HG02610 (cell line): ENCODE measurements around the gene BABAM2.
A peak's percentile ranks its signal among the peaks of the same experiment; 100 is the strongest.
"Not testable (repeated sequence)": the region's sequence is repeated elsewhere in the genome, so short reads cannot be mapped to it uniquely, and the experiment has no call there.

Source experiments
- ATAC-seq: cut with Tn5 transposase; IDR thresholded peaks from one replicate; pipeline ENCODE4 v1.9.1; 2021; ENCODE audit warnings: mild to moderate bottlenecking, moderate library complexity; ENCODE audit not compliant: unreplicated experiment

BABAM2 gene

DNA sequence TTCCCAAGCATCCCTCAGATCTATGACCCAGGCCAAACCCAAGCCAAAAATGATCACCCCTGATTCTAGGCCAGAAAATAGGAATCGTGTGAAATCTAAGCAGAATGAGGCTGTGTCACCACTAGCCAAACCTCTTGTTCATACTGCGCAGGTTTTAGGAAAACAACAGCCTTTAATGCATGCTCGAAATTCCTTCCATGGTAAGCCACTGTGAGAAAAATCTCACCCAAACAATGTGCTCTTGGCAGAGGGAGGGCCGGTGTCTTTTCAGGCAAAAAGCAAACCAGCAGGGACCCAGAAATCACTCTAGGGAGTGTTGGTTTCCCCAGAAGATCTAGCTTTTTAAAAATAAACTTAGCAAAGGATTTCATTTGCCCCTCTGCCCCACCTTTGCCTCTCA, 430.9 kb downstream of the BABAM2 start:
- ATAC-seq = no peak

- ATAC-seq = no peak
Observed at GRCh38 chr2:28322051-28322450, 431.5 kb downstream of the BABAM2 start.

- ATAC-seq = no peak
Observed at GRCh38 chr2:28322456-28322855, 431.9 kb downstream of the BABAM2 start.

GRCh38 chr2:28322981-28323396, 432.5 kb downstream of the BABAM2 start:
- ATAC-seq = no peak

DNA sequence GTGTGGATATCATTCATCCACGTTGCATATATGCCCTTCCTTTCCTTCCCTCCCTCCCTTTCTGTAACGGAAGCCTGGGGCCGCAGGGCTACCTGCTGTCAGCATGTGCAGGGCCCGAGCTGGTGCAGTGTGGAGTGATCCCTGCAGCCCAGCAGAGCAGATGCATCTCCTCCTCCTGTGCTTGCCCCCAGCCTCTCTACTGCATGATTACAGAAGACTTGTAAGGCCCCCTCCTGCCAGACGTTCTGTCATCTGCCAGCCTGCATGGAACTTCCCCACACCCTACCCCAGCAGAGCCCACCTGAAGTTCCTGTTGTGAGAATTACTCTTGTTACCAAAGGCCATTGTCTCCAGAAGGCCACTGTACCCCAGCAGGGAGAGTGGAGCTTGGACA, 434.6 kb downstream of the BABAM2 start:
- no peak for ATAC-seq

- peak; percentile 68 for ATAC-seq
Observed at GRCh38 chr2:28325567-28326468, 435.3 kb downstream of the BABAM2 start.

GRCh38 chr2:28326469-28326805, 435.9 kb downstream of the BABAM2 start:
- ATAC-seq = no peak

- ATAC-seq = no peak
Observed at GRCh38 chr2:28326881-28327505, 436.5 kb downstream of the BABAM2 start.

GRCh38 chr2:28327581-28327955, 437.0 kb downstream of the BABAM2 start:
- no peak for ATAC-seq

- ATAC-seq = no peak
Observed at GRCh38 chr2:28327956-28328922, 437.7 kb downstream of the BABAM2 start.

DNA sequence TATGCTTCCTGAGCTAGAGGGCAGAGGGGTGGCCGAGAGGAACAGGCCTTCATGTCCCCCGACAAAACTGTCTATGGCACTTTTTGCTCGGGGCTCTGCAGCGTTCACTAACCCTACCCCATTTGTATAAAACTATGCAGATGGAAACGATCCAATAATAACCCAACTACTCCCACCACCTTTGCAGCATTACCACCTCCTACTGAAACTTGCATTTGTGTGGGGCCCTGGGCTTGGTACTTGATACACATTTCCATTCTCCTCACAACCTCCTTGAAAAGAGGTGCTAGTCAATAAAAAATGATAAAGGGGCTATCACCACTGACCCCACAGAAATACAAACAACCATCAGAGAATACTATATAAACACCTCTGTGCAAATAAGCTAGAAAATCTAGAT, 438.7 kb downstream of the BABAM2 start:
- no peak for ATAC-seq

DNA sequence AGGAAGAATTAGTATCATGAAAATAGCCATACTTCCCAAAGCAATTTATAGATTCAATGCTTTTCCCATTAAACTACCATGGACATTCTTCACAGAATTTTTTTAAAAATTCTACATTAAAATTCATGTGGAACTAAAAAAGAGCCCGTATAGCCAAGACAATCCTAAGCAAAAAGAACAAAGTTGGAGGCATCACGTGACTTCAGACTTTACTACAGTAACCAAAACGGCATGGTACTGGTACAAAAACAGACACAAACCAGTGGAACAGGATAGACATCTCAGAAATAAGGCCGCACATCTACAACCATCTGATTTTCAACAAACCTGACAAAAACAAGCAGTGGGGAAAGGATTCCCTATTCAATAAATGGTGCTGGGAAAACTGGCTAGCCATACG, 440.2 kb downstream of the BABAM2 start:
- not testable (repeated sequence) for ATAC-seq

- not testable (repeated sequence) for ATAC-seq
Observed at GRCh38 chr2:28331797-28332196, 441.3 kb downstream of the BABAM2 start.

DNA sequence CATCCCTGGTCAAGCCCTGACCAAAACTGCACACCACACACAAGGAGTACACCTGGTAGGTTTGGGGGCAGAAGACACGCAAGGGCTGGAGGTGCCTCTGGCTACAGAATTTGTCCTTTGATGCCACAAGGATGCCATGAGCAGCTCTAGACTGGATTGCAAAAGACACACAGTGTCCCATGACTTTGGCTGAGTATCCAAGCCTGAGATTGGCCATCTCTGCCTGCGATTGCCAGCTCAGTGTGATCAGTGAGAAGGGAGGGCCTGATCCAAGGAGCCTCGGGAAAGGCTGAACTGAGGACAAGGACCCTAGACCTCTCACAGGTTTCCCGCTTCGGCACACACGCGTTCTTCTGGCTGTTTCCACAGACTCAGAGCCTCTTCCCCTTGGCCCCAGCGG, 442.2 kb downstream of the BABAM2 start:
- no peak for ATAC-seq

DNA sequence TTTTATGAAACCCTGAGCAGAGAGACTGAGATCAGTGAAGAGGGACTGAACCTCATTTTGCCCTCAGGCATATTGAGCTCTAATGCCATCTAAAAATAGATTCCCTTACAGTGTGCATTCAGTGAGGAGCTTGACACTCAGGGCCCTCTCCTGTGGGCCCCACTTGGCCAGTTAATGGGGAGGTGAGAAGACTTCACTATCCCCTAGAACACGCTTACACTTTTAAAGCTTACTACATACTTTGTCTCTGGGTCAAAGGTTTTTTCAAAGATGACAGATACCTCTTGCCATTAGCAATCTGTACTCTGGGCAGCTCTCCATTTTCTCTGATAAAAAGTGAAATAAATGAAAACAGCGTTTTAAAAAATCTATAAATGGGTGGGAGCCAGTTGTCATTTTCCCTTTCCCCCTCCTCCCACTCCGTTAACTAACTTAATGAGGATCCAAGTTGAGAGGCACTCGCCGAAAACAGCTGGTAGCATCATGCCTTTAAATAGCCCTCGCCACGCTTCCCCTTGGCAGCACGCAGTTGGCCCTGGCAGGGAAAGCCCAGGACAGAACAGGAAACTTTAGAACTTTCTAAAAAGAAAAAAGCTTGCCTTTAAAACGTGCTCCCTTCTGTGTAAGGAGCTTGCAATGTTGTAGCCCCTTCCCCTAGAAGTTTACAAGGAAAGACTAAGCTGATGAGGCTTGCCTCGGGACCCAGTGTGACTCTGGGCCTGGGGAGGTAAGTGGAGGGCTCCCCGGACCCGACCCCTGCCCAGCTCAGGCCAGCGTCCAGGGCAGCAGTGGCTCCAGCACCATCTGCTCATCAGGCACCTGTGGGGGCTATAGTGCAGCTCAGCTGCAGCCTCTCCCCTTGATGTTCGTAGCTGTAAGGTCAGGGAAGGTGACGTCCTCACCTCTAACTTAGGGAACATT, 443.3 kb downstream of the BABAM2 start:
- no peak for ATAC-seq

- ATAC-seq = no peak
Observed at GRCh38 chr2:28334527-28334894, 444.0 kb downstream of the BABAM2 start.

DNA sequence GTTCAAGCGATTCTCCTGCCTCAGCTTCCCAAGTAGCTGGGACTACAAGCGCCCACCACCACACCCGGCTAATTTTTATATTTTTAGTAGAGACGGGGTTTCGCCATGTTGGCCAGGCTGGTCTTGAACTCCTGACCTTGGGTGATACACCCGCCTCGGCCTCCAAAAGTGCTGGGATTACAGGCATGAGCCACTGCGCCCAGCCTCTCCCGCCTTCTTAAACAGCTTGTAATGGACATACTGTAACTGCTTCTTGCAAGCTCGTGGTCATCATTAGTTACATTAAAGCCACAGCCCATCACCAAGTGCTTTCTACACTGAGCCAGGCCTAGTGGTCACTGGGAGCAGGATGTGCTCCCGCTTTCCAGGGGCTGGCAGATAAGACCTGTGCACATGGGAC, 444.7 kb downstream of the BABAM2 start:
- not testable (repeated sequence) for ATAC-seq

DNA sequence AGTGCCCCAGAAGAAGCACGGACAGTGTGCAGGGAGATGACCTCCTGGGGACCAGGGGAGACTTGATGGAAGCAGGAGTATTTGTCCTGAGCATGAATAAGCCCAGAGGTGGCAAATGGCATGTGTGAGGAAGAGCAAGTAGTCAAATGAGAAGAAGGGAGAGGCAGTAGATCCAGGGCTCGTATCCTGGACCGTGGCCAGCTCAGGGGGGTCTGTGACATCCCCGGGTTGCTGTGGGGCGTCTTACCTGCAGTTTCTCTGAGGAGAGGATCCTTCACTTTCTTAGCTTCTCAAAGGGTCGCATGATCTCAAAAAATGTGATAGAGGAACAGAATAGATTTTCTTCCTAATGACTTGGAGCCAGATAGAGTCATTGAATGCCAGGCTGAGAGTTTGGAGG, 445.1 kb downstream of the BABAM2 start:
- no peak for ATAC-seq

- ATAC-seq = no peak
Observed at GRCh38 chr2:28336264-28336980, 445.9 kb downstream of the BABAM2 start.
